Chondrocyte (in vitro differentiated cells): Measurements from ENCODE around the gene CALU. TPM values are rescaled to one million over a fixed set of nuclear protein-coding genes. Genes with fewer than 3 reads are reported as not detected.
A peak's percentile ranks its signal among the peaks of the same experiment; 100 is the strongest.

ENCODE experiments used
- DNase-seq: peaks from one replicate; pipeline ENCODE4 v3.0.0; 2021; ENCODE audit warnings: mixed read lengths, low spot score
- H3K27ac Mint-ChIP-seq: one replicate; pipeline ENCODE4 v1.8.0; 2021; ENCODE audit warnings: mild to moderate bottlenecking, moderate library complexity, mixed read lengths; ENCODE audit not compliant: unreplicated experiment
- H3K27me3 Mint-ChIP-seq: 2 replicates; pipeline ENCODE4 v1.8.0; 2021; ENCODE audit warnings: low read depth, mixed read lengths
- H3K36me3 Mint-ChIP-seq: 2 replicates; pipeline ENCODE4 v1.8.0; 2021; ENCODE audit warnings: low read depth, mixed read lengths
- H3K4me1 Mint-ChIP-seq: 2 replicates; pipeline ENCODE4 v1.8.0; 2021; ENCODE audit warnings: low read depth, mild to moderate bottlenecking, mixed read lengths
- H3K4me3 Mint-ChIP-seq: one replicate; pipeline ENCODE4 v1.8.0; 2021; ENCODE audit warnings: mild to moderate bottlenecking, moderate library complexity, mixed read lengths; ENCODE audit not compliant: unreplicated experiment
- H3K9me3 Mint-ChIP-seq: 2 replicates; pipeline ENCODE4 v1.8.0; 2021; ENCODE audit warnings: low read depth, mixed read lengths
- total RNA-seq: library from RNA; stranded (reverse); gene quantifications from 3 replicates; pipeline ENCODE4 v1.2.1, GENCODE V29; 2021
- TF ChIP-seq, protein P1 (sequence below): fragments of 200-600 bp; sonication (generic); IDR thresholded peaks from 2 replicates; pipeline ENCODE4 v1.5.0; 2021; ENCODE audit warnings: antibody characterized with exemption, mild to moderate bottlenecking, moderate library complexity

CALU gene
- total RNA-seq, 1 donor from 2014 or later = 731 TPM

- Mint-ChIP-seq H3K9me3 (no peaks in the 10 kb centered on the region), H3K4me3 (no peak overlapping the region), H3K4me1 (no peaks in the 10 kb centered on the region), H3K36me3 (no peaks in the 10 kb centered on the region), H3K27ac (no peak overlapping the region), H3K27me3 (peaks cover 3% of the 10 kb centered on the region)
- TF ChIP-seq, protein P1, sequence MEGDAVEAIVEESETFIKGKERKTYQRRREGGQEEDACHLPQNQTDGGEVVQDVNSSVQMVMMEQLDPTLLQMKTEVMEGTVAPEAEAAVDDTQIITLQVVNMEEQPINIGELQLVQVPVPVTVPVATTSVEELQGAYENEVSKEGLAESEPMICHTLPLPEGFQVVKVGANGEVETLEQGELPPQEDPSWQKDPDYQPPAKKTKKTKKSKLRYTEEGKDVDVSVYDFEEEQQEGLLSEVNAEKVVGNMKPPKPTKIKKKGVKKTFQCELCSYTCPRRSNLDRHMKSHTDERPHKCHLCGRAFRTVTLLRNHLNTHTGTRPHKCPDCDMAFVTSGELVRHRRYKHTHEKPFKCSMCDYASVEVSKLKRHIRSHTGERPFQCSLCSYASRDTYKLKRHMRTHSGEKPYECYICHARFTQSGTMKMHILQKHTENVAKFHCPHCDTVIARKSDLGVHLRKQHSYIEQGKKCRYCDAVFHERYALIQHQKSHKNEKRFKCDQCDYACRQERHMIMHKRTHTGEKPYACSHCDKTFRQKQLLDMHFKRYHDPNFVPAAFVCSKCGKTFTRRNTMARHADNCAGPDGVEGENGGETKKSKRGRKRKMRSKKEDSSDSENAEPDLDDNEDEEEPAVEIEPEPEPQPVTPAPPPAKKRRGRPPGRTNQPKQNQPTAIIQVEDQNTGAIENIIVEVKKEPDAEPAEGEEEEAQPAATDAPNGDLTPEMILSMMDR = no peak
- DNase-seq = peak; percentile 49
Observed at GRCh38 chr7:128815289-128815942, 76.3 kb downstream of the CALU start.

GRCh38 chr7:128818694-128819093 is 79.5 kb downstream of the CALU start:
- no peaks in the 10 kb centered on the region for H3K36me3 Mint-ChIP-seq
- TF ChIP-seq, protein P1 = no peak
- no peak for DNase-seq
- no peak overlapping the region for H3K27ac Mint-ChIP-seq
- H3K4me1 Mint-ChIP-seq = no peaks in the 10 kb centered on the region
- peaks cover 3% of the 10 kb centered on the region for H3K27me3 Mint-ChIP-seq
- no peak overlapping the region for H3K4me3 Mint-ChIP-seq
- no peaks in the 10 kb centered on the region for H3K9me3 Mint-ChIP-seq

Other genes starting within 250 kb of the CALU start
- gene GARIN1A, start 67.1 kb upstream of the CALU start, total RNA-seq = 2.8 to 6.6 TPM (median 2.8 TPM) in 3 replicates
- gene OPN1SW, start 36.4 kb downstream of the CALU start, total RNA-seq = not detected in 3 replicates
- gene CCDC136, start 52.6 kb downstream of the CALU start, total RNA-seq = 7.6 to 8.8 TPM (median 8.5 TPM) in 3 replicates
- gene FLNC, start 91.0 kb downstream of the CALU start, total RNA-seq = 72.3 to 119 TPM (median 118 TPM) in 3 replicates
- 139 to 162 TPM (median 154 TPM) in 3 replicates for gene ATP6V1F, start 123.5 kb downstream of the CALU start, total RNA-seq
- gene KCP, start 171.3 kb downstream of the CALU start, total RNA-seq = 1.3 to 1.5 TPM in 2 of 3 replicates, not detected in the other
- gene IRF5, start 198.6 kb downstream of the CALU start, total RNA-seq = 0.26 to 0.53 TPM (median 0.37 TPM) in 3 replicates